ENCODE results near the gene EML1.
"Not testable (repeated sequence)": the region's sequence is repeated elsewhere in the genome, so short reads cannot be mapped to it uniquely, and the experiment has no call there.

EML1 gene

DNA sequence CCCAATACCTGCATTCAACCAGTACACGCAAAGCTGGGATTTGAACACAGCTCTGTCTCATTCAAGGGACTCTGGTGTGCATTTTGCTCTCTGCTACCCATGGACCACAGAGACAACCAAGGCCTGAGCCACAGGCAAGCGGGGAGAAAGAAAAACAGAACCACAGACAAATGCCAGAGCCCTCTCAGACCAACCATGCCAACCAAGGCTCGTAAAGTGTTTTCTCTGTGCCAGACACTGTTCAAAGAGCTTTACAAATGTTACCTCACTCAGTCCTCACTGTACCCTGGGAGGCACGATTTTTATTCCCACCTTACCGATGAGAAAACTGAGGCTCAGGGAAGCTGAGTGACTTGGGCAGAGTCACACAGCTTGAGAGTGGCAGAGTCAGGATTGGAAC is 32.4 kb upstream of the EML1 start:
- Mint-ChIP-seq H3K27ac (no peak overlapping the region), H3K9me3 (peaks cover 0 to 2% of the 10 kb centered on the region in 2 donors), H3K36me3 (no peaks in the 10 kb centered on the region), H3K4me3 (no peak overlapping the region), H3K27me3 (peaks cover 8 to 13% of the 10 kb centered on the region in 2 donors), H3K4me1 (no peaks in the 10 kb centered on the region)
- no peak for DNase-seq
- no peak for ATAC-seq (replicated peaks)

DNA sequence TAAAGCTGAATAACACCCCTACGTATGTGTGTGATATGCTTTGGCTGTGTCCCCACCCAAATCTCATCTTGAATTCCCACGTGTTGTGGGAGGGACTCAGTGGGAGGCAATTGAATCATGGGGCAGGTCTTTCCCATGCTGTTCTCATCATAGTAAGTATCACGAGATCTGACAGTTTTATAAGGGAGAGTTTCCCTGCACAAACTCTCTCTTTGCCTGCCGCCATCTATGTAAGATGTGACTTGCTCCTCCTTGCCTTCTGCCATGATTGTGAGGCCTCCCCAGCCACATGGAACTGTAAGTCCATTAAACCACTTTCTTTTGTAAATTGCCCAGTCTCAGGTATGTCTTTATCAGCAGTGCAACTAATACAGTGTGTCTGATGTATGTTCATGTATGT is 30.3 kb upstream of the EML1 start:
- H3K9me3 Mint-ChIP-seq; H3K36me3 Mint-ChIP-seq; ATAC-seq (replicated peaks); DNase-seq; H3K27ac Mint-ChIP-seq; H3K4me3 Mint-ChIP-seq; H3K4me1 Mint-ChIP-seq: not testable (repeated sequence)
- peaks cover 8 to 11% of the 10 kb centered on the region in 2 donors for H3K27me3 Mint-ChIP-seq

DNA sequence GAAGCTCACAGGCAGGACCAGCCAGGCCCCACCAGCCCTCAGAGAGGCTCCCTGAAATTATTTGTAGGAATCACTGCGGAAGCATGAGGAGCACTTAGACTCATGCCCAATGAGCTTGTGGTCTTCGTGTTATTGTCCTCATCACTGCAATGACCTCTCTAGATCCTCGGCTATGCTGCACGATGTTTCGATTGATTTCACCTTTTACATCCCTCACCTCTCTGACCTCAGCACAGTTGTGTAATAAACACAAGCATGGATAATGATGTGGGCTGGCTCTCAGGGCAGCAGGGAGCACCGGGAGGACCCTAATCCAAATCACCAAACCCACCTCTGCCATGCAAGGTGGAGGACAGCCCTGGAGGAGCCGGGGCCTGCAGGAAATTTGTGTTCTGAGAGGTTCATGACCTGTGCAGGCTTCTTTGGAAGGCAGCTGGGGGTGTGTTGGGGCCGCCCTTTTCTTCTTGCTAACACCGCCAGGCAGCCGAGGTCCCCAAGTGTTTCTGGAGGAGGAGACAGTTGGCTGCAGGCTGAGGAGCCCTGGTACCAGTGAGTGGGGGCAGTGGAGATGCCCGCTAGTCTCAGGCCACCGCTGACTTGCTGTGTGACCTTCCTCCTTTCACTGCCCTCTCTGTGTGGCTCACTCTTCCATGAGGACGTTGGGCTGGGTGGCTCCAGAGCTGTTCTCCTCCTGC is 29.5 kb upstream of the EML1 start:
- ATAC-seq (replicated peaks) (no peak), DNase-seq (no peak)
- Mint-ChIP-seq H3K9me3 (peaks cover 0 to 2% of the 10 kb centered on the region in 2 donors), H3K27ac (no peak overlapping the region), H3K36me3 (no peaks in the 10 kb centered on the region), H3K4me3 (no peak overlapping the region), H3K27me3 (peaks cover 13 to 16% of the 10 kb centered on the region in 2 donors), H3K4me1 (no peaks in the 10 kb centered on the region)

DNA sequence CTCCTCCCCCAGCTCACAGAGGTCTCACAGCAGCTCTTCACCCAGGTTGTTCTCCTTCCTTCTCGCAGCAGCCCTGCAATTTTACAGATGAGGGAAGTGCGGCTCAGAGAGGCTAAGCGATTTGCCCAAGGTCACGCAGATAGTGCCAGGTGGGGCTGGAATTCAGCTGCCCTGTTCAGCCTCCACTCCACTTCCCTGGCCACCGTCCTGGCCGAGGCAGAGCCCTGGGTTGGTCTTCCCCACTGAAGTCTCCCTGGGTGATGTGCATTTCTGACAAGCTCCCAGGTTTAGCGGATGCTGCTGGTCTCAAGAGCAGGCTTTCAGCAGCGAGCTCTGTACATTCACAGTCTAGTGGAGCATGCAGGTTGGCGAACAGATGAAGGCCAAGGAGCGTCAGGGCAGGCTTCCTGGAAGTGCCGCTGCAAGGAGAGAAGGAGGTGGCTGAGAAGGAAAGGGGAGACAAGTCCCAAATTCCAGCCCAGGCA is 28.9 kb upstream of the EML1 start:
- Mint-ChIP-seq H3K27me3 (peaks cover 12 to 16% of the 10 kb centered on the region in 2 donors), H3K9me3 (peaks cover 0 to 2% of the 10 kb centered on the region in 2 donors), H3K4me3 (no peak overlapping the region), H3K36me3 (no peaks in the 10 kb centered on the region), H3K4me1 (no peaks in the 10 kb centered on the region), H3K27ac (no peak overlapping the region)
- ATAC-seq (replicated peaks) (no peak), DNase-seq (no peak)

DNA sequence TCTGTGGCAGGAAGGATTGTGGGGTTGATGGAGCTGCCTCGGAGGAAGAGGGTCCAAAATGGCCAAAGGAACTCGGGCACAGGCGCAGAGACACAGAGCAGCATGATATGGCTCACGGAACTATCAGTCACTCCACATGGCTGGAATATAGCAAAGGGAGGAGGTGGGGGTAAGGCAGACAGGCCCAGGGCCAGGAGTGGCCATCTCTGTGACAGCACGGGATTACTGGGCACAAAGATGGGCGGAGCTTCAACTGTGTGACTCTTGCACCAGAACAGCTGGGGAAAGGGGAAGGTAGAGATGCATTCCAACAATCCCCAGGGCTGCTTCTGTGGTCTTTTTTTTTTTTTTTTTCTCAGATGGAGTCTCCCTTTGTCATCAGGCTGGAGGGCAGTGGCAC is 24.8 kb upstream of the EML1 start:
- Mint-ChIP-seq H3K27me3 (peaks cover 24 to 28% of the 10 kb centered on the region in 2 donors), H3K9me3 (peaks cover 2 to 4% of the 10 kb centered on the region in 2 donors), H3K4me1 (no peaks in the 10 kb centered on the region), H3K27ac (no peak overlapping the region), H3K36me3 (no peaks in the 10 kb centered on the region), H3K4me3 (no peak overlapping the region)
- DNase-seq (no peak), ATAC-seq (replicated peaks) (no peak)

DNA sequence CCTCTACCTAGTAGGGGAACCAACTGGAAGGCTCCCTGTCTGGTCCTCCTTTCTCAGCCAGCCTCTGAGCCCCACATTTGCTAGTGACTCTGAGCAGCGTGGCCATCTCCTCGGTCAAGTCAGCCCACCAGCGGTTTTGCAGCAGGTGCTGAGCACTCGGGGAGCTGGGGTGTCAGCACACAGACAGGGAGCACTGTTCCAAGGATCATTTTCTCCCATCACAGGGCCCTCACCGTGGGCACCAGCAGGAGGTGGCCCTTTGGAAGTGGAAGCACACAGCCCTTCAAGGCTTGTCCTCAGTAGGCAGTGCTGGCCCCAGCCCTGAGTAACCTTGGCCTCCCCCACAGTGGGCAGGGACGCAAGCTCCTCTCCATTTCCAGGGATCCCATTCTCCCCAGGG is 24.1 kb upstream of the EML1 start:
- ATAC-seq (replicated peaks) (no peak), DNase-seq (no peak)
- Mint-ChIP-seq H3K27ac (no peak overlapping the region), H3K4me3 (no peak overlapping the region), H3K27me3 (peaks cover 24 to 28% of the 10 kb centered on the region in 2 donors), H3K4me1 (no peaks in the 10 kb centered on the region), H3K9me3 (peaks cover 2 to 4% of the 10 kb centered on the region in 2 donors), H3K36me3 (no peaks in the 10 kb centered on the region)

DNA sequence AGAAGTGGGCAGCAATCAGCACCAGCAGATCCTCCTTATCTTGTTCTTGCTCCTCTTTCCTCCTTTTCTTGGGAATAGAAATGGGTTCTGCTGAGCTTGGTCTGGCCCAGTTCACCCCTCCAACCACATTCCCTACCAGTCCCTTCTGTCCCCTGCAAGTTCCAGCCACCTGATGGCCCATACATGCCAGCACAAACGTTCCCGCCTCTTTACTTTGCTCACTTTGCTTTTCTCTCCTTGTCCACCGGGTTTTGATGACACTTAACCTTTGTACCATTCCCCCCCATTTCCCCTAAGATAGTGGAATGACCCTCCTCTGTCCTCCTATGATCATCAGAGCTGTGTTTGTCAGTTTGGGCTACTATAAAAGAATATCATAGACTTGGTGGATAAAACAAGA is 23.4 kb upstream of the EML1 start:
- Mint-ChIP-seq H3K4me1 (peaks cover 0 to 2% of the 10 kb centered on the region in 2 donors), H3K27ac (no peak overlapping the region), H3K36me3 (no peaks in the 10 kb centered on the region), H3K27me3 (peaks cover 30 to 35% of the 10 kb centered on the region in 2 donors), H3K4me3 (no peak overlapping the region), H3K9me3 (peaks cover 2 to 4% of the 10 kb centered on the region in 2 donors)
- ATAC-seq (replicated peaks) (no peak), DNase-seq (no peak)

DNA sequence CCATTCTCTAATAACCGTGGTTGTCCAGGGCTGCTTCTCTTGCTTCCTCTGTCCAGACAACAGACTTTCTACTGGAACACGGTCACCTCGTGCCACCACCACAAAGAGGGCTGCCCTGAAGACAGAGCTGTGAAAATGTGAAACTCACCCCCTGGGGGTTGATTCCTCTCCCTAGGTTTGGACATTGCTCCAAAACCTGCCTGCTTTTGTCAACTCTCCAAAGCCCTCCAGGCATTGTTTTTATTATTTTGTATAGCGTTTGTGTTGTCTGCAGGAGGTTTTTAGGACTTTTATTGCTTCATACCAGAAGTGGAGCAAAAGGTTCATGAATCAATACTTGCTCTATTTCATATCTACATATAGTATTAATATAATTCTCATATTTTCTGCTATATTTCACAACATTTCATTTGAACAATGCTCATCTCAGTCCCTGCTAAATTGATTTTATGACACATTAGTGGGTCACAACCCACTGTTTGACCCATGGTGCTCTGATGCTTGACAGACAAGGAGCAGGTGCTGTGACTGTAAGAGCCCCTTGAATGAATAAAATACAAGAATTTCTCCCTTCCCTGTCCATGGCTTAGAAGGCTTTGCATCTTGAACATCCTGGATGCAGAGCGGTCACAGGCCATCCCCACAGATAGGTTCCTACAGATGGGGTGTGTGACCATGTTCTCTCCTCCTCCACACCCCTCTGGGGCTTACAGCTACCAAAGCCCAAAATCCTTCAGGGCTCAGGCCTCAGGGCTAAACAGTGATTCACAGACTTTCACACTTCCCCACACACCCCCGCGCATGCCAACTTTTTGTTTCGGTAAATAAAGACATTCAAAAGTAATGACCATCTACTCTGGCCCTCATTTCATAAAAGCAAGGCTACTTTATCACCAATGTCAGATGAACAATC is 20.6 kb upstream of the EML1 start:
- no peak for ATAC-seq (replicated peaks)
- DNase-seq: no peak
- H3K27me3 Mint-ChIP-seq: peaks cover 45 to 51% of the 10 kb centered on the region in 2 donors
- H3K27ac Mint-ChIP-seq: no peak overlapping the region
- no peak overlapping the region for H3K4me3 Mint-ChIP-seq
- H3K36me3 Mint-ChIP-seq: no peaks in the 10 kb centered on the region
- H3K4me1 Mint-ChIP-seq: peaks cover 0 to 2% of the 10 kb centered on the region in 2 donors
- H3K9me3 Mint-ChIP-seq: peaks cover 2 to 4% of the 10 kb centered on the region in 2 donors

DNA sequence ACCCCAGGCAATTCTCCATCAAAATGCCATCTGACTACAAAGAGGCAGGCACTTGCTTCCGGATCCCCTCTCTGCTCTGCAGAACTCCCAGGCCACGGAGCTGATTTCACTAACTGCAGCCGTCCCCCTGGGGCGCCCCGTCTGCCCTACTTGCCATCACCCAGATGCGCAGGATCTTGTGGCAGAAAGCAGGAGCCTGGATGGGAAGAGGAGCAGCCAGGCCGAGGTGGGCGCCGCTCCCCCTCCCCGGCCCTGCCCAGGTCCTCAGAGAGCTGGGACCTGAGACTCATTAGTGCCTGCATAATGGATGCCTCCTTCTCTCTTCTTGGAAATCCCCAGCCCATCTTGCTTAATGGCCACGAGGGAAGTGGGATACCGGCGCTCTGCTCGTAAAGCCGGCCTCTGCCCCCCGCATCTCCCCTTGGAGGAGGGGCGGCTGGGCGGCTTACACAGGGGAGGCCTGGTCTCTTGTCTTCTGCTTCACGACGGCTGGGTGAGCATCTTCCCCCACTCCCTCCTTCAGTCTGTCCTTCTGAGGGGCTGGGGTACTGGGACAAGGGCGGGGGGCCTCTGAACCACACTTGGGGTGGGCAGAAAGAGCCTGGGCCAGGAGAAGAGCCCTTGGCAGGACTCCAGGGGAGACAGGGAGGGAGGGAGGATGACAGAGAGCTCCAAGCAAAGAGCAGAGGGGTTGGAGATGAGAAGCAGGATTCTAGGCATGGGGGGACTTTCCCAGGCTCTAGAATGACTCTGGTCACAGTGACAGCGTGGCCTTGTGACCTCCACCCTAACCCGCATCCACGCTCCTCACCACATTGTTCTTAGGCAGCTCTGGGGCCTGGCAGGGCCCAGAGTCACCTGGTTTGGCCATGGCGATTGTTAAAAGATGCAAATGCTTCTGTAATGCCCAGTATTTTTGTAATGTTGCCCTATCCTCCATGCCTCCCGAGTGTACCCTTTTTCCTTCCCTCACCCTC is 19.4 kb upstream of the EML1 start:
- Mint-ChIP-seq H3K27ac (no peak overlapping the region), H3K27me3 (peaks cover 41 to 53% of the 10 kb centered on the region in 2 donors), H3K9me3 (peaks cover 4 to 7% of the 10 kb centered on the region in 2 donors), H3K4me3 (no peak overlapping the region), H3K36me3 (no peaks in the 10 kb centered on the region), H3K4me1 (peaks cover 0 to 2% of the 10 kb centered on the region in 2 donors)
- ATAC-seq (replicated peaks) (no peak), DNase-seq (no peak)

DNA sequence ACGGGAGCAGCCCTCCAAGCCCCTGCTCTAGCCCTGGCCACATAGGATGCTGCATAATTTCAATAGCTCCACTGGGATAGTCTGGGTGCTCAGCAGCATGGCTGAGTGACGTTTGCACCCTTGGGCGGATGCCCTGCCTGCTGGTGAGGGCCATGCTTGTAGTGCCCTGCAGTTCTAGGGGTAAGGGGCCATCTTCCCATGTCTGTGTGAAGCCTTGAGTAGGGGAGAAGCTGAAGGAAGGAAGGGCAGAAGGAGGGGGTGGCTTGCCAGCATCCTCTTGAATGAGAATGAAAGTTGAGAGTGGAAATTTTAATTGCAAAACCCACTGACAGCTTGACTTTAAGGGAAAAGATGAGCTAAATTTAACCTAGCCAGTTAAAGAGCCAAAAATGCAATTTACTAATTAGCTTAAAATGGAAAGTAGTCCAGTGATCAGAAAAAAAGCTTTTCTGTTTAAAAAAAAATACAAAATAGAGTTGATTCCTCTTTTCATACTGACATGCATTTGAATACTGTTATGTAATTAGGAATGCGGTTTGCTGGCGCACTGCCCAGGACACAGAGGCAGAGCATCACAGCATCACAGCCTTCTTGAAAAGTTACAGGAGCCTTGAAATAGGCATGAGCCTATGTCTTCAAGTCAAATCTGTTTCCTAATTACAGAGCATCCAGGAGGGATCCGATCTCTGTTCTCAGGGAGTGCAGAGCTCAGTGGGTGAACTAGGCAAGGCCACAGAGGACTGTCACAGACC is 18.5 kb upstream of the EML1 start:
- peaks cover 13 to 14% of the 10 kb centered on the region in 2 donors for H3K9me3 Mint-ChIP-seq
- peaks cover 0 to 2% of the 10 kb centered on the region in 2 donors for H3K4me1 Mint-ChIP-seq
- ATAC-seq (replicated peaks) (no peak), DNase-seq (no peak)
- H3K36me3 Mint-ChIP-seq: no peaks in the 10 kb centered on the region
- H3K27ac Mint-ChIP-seq: no peak overlapping the region
- H3K27me3 Mint-ChIP-seq: peaks cover 48 to 61% of the 10 kb centered on the region in 2 donors
- H3K4me3 Mint-ChIP-seq: no peak overlapping the region

DNA sequence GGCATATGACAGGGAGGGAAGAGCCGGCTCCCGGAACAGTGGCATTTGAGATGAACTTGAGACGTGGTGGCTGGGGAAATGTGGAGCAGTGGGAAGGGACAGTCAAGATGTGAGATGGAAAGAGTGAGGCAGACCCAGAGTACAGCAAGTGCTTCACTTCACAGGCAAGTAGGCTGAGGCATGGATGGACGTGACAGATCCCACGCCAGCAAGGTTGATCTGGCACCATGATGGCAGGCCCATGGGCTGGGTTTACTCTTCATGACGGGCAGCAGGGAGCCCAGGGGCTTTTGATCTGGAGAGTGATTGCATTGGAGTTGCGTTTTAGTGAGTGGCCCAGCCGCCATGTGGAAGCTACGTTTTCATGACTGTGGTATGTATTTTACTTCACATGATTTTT is 17.9 kb upstream of the EML1 start:
- DNase-seq: no peak
- no peak for ATAC-seq (replicated peaks)
- Mint-ChIP-seq H3K27me3 (peaks cover 48 to 66% of the 10 kb centered on the region in 2 donors), H3K27ac (no peak overlapping the region), H3K4me1 (peaks cover 0 to 2% of the 10 kb centered on the region in 2 donors), H3K4me3 (no peak overlapping the region), H3K9me3 (peaks cover 16% of the 10 kb centered on the region in 2 donors), H3K36me3 (no peaks in the 10 kb centered on the region)

DNA sequence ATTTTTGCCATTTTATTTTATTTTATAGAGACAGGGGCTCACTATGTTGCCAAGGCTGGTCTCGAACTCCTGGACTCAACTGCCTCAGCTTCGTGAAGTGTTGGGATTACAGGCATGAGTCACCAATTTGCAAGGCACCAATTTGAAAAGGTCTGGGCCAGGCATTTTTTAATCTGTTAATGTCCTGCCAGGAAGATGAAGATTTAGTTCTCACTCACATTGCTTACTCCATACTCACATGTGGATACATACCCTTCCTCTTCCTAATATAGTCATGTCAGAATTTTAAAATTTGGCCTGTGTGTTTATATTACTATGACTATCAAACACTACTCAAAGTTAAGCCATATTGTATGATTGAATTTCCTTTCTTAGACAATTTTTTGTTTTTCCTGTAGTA is 15.3 kb upstream of the EML1 start:
- ATAC-seq (replicated peaks) (no peak), DNase-seq (no peak)
- Mint-ChIP-seq H3K9me3 (peaks cover 12 to 21% of the 10 kb centered on the region in 2 donors), H3K4me3 (no peak overlapping the region), H3K27me3 (peaks cover 44 to 69% of the 10 kb centered on the region in 2 donors), H3K36me3 (peaks cover 0 to 2% of the 10 kb centered on the region in 2 donors), H3K27ac (no peak overlapping the region), H3K4me1 (peaks cover 0 to 2% of the 10 kb centered on the region in 2 donors)

DNA sequence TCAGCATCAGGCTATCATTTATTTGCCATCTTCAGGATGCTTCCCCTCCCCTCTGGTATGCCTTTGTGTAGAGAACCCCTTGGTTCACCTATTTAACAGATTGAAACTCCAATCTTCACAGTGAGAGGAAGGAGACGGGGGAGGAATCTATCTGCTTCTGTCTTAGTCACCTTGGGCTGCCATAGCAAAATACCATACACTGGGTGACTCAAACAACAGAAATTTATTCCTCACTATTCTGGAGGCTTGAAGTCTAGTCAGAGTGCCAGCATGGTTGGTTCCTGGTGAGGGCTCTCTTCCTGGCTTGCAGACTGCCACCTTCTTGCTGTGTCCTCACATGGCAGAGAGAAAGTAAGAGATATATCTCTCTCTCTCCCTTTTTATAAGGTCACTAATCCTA is 13.5 kb upstream of the EML1 start:
- Mint-ChIP-seq H3K9me3 (peaks cover 12 to 21% of the 10 kb centered on the region in 2 donors), H3K27ac (no peak overlapping the region), H3K4me3 (no peak overlapping the region), H3K36me3 (peaks cover 0 to 2% of the 10 kb centered on the region in 2 donors), H3K4me1 (no peaks in the 10 kb centered on the region), H3K27me3 (peaks cover 35 to 63% of the 10 kb centered on the region in 2 donors)
- DNase-seq (no peak), ATAC-seq (replicated peaks) (no peak)

All from stimulated activated naive B cell treated with anti-CD40 and anti-IgM and Interleukin-4, amounts not matched to agents 10 μg/mL and 1 μg/mL and 100 μg/mL, for 72 hours (primary cell).